OCI-LY1 (cell line): ENCODE data around the gene CNOT2.
A peak's percentile ranks its signal among the peaks of the same experiment; 100 is the strongest.

Source experiments
- H2AFZ ChIP-seq: fragments of 200-600 bp; sonication (generic), shearing (Covaris generic); 2 replicates; pipeline ENCODE4 v1.6.0; 2014; ENCODE audit warnings: antibody characterized with exemption, mild to moderate bottlenecking, low read length
- H3F3A ChIP-seq: fragments of 200-600 bp; sonication (generic), shearing (Covaris generic); 2 replicates; pipeline ENCODE4 v1.6.0; 2014; ENCODE audit warnings: mild to moderate bottlenecking, antibody characterized with exemption, low read length, moderate library complexity; ENCODE audit not compliant: insufficient read depth
- H3K27ac ChIP-seq: fragments of 200-600 bp; sonication (generic); 2 replicates; pipeline ENCODE4 v1.5.1; 2014; ENCODE audit warnings: low read length, mixed run types, mild to moderate bottlenecking, low read depth; ENCODE audit not compliant: poor library complexity, severe bottlenecking
- H3K27me3 ChIP-seq: fragments of 200-600 bp; sonication (generic); 2 replicates; pipeline ENCODE4 v1.6.0; 2014; ENCODE audit warnings: antibody characterized with exemption, mild to moderate bottlenecking, low read length, moderate library complexity; ENCODE audit not compliant: insufficient read depth
- H3K36me3 ChIP-seq: fragments of 200-600 bp; sonication (generic); 2 replicates; pipeline ENCODE4 v1.6.1; 2014; ENCODE audit warnings: mild to moderate bottlenecking, antibody characterized with exemption, low read length, moderate library complexity, mixed read lengths; ENCODE audit not compliant: insufficient read depth
- H3K4me1 ChIP-seq: fragments of 200-600 bp; sonication (generic); 2 replicates; pipeline ENCODE4 v1.5.1; 2014; ENCODE audit warnings: mild to moderate bottlenecking, low read length, moderate library complexity; ENCODE audit not compliant: insufficient read depth, severe bottlenecking
- H3K4me2 ChIP-seq: fragments of 200-600 bp; sonication (generic), shearing (Covaris generic); 2 replicates; pipeline ENCODE4 v1.6.1; 2014; ENCODE audit warnings: low read length
- H3K4me3 ChIP-seq: fragments of 200-600 bp; sonication (generic); 2 replicates; pipeline ENCODE4 v1.5.1; 2014; ENCODE audit warnings: low read length, low read depth, mild to moderate bottlenecking, mixed read lengths; ENCODE audit not compliant: poor library complexity, severe bottlenecking
- H3K79me2 ChIP-seq: fragments of 200-600 bp; shearing (Covaris generic); 2 replicates; pipeline ENCODE4 v1.6.1; 2016; ENCODE audit warnings: mixed run types, low read length, mixed read lengths; ENCODE audit not compliant: insufficient read depth
- H3K9ac ChIP-seq: fragments of 200-600 bp; sonication (generic), shearing (Covaris generic); 2 replicates; pipeline ENCODE4 v1.6.1; 2014; ENCODE audit warnings: mild to moderate bottlenecking, low read length, mixed read lengths
- H3K9me2 ChIP-seq: fragments of 200-600 bp; sonication (generic), shearing (Covaris generic); 2 replicates; pipeline ENCODE4 v1.6.1; 2014; ENCODE audit warnings: low read depth, mild to moderate bottlenecking, low read length, mixed read lengths
- H3K9me3 ChIP-seq: fragments of 200-600 bp; shearing (Covaris generic); 2 replicates; pipeline ENCODE4 v1.6.1; 2014; ENCODE audit warnings: low read length, mixed read lengths
- H4K20me1 ChIP-seq: fragments of 200-600 bp; sonication (generic), shearing (Covaris generic); 2 replicates; pipeline ENCODE4 v1.6.0; 2016; ENCODE audit warnings: mild to moderate bottlenecking, low read length; ENCODE audit not compliant: insufficient read depth
- CTCF ChIP-seq: fragments of 200-600 bp; sonication (generic), shearing (Covaris generic); IDR thresholded peaks from 2 replicates; pipeline ENCODE4 v1.5.1; 2017; ENCODE audit warnings: mild to moderate bottlenecking, antibody characterized with exemption, low read length, moderate library complexity, mixed read lengths
- EZH2 ChIP-seq: fragments of 200-600 bp; sonication (generic), shearing (Covaris generic); IDR thresholded peaks from 2 replicates; pipeline ENCODE4 v1.8.0; 2017; ENCODE audit warnings: borderline replicate concordance, mixed run types, mild to moderate bottlenecking, antibody characterized with exemption, low read length, moderate library complexity, mixed read lengths

CNOT2 gene

GRCh38 chr12:70264067-70264867 lies 21.0 kb downstream of the CNOT2 start:
- Histone ChIP-seq H3K4me2 (peak overlapping the region; percentile 44), H3K79me2 (peaks cover 100% of the 10 kb centered on the region), H3K36me3 (peaks cover 25% of the 10 kb centered on the region), H3K4me3 (peak overlapping the region; percentile 6), H2AFZ (no peak overlapping the region), H3K9me2 (no peaks in the 10 kb centered on the region), H3K4me1 (peaks cover 84% of the 10 kb centered on the region), H3K9ac (peak overlapping the region; percentile 33; the same call in 1 of the 2 replicates), H4K20me1 (no peaks in the 10 kb centered on the region), H3F3A (0 out of 2 replicates have a peak, but pooled peaks cover 4% of the 10 kb centered on the region), H3K27ac (peak overlapping the region; percentile 83), H3K9me3 (no peaks in the 10 kb centered on the region), H3K27me3 (no peaks in the 10 kb centered on the region)
- no peak for TF ChIP-seq EZH2

GRCh38 chr12:70265132-70265531 lies 21.9 kb downstream of the CNOT2 start:
- TF ChIP-seq CTCF (no peak), EZH2 (no peak)
- H3K79me2 ChIP-seq = peaks cover 100% of the 10 kb centered on the region
- H3K4me3 ChIP-seq = no peak overlapping the region
- H3F3A ChIP-seq = no peaks in the 10 kb centered on the region
- no peaks in the 10 kb centered on the region for H4K20me1 ChIP-seq
- no peak overlapping the region for H3K27ac ChIP-seq
- H3K9me2 ChIP-seq = no peaks in the 10 kb centered on the region
- no peak overlapping the region for H3K4me2 ChIP-seq
- H3K4me1 ChIP-seq = peaks cover 84% of the 10 kb centered on the region
- no peaks in the 10 kb centered on the region for H3K27me3 ChIP-seq
- H2AFZ ChIP-seq = no peak overlapping the region
- H3K36me3 ChIP-seq = peaks cover 25% of the 10 kb centered on the region
- no peak overlapping the region for H3K9ac ChIP-seq
- H3K9me3 ChIP-seq = no peaks in the 10 kb centered on the region

- Histone ChIP-seq H4K20me1 (no peaks in the 10 kb centered on the region), H3K4me1 (peaks cover 68% of the 10 kb centered on the region)
Observed at GRCh38 chr12:70267550-70267949, 24.3 kb downstream of the CNOT2 start.

More at GRCh38 chr12:70267550-70267949, 24.3 kb downstream of the CNOT2 start:
- H3K4me3 ChIP-seq = no peak overlapping the region
- no peak overlapping the region for H2AFZ ChIP-seq
- H3K27ac ChIP-seq = peak overlapping the region; percentile 31
- no peaks in the 10 kb centered on the region for H3K27me3 ChIP-seq
- H3K9me3 ChIP-seq = no peaks in the 10 kb centered on the region
- H3K79me2 ChIP-seq = peaks cover 99% of the 10 kb centered on the region
- H3K9ac ChIP-seq = no peak overlapping the region
- TF ChIP-seq CTCF (no peak), EZH2 (no peak)
- no peaks in the 10 kb centered on the region for H3K9me2 ChIP-seq
- no peaks in the 10 kb centered on the region for H3F3A ChIP-seq
- H3K4me2 ChIP-seq = no peak overlapping the region
- peaks cover 32% of the 10 kb centered on the region for H3K36me3 ChIP-seq
